ENCODE results near the gene GUCA1A.
A peak's percentile ranks its signal among the peaks of the same experiment; 100 is the strongest.

Gene GUCA1A

DNA sequence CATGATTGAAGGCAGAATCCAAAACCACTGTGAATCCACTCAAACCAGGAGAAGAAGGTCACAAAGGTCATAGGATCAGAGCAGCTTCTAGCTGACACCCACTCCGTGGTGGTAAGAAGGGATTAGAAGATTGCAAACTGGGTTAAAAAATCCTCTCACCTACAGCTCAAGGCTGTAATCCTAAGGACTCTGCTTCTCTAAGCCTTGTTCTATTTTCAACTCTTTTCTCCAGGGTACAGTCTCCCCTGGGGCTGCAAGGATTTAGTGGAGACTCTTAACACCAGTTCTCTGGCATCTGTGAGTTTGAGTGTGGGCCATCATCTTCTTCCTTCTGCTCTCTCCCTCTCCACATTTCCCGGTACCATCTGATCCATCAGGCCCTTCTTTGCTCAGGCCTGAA is at the start of gene GUCA1A:
TSS of gene GUCA1A (plus strand) at position 264 of the 400 bp plus-strand sequence. CDS start 250 bp downstream, outside the sequence.
- no peak for DNase-seq

DNA sequence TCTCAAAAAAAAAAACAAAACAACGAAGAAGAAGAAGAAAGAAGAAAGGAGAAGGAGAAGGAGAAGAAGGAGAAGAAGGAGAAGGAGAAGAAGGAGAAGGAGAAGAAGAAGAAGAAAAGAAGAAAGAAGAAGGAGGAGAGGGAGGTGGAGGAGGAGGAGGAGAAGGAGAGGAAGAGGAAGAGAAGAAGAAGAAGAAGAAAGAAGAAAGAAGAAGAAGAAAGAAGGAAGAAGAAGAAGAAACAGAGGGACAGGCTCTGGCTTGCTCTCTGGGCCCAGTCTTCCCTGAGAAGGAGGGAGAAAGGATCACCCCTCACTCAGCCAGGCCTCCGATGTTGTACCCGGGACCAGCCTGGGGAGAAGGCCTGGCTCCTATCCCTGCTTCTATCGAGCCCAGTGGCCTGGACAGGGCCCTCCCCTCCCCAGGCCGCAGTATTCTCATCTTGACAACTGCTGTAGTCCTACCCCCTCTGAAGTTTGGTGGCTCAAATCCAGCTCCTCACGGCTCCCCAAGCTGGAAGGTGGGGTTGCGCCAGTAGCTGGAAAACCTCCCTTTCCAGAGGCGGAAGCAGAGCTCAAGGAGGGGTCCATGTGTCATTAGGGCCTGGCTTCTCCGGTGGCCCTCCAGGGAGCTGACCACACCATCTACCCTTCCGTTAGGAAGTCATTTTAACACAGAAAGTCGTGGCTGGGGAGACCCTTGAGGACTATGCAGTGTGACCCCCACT is 49.6 kb upstream of the GUCA1A start:
- DNase-seq: no peak

DNA sequence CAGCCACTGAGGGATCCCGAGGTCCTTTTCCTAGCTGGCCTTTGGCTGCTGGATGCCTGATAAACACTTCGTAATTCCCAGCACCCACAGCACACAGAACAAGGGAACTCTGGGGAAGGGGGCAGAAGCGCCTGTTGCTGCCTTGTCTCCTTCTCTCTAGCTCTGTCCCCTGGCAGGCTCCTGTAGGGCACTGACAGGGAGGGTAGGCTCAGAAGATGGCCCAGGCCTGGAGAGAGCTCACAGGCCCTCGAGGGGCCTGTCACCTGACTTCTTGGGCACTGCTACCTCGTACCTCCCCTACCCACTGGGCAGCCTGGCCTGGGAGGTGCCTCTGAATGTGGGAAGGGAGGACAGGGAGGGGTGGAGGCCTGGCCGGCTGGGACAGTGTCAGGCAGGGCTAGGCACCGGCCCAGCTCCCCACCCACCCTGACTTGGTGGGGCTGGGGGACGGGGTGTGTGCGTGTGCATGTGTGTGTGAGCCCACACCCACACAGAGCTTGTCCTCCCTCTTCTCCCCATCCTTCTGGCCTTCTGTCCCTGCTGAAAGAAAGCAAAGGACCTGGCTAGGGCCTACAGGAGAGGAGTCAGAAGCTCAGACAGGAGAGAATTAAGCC is 48.8 kb upstream of the GUCA1A start:
- DNase-seq: no peak

DNA sequence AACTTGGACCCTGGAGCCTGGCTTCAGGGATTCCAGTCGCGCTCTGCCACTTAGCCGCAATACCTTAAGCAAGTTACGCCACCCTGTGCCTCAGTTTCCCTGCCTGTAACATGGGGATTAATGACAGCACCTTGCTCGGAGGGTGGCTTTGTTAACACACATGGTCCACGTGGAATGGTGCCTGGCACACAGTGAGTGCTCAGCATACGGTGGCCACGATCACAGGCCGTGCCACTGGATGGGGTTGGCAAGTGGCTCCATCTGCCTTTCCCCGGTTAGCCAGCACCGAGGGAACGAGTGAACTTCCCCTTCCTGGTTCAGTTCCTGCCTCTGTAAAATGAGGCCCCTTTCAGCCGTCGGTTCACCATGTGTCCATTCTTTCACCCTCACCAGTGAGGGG is 47.9 kb upstream of the GUCA1A start:
- no peak for DNase-seq

DNA sequence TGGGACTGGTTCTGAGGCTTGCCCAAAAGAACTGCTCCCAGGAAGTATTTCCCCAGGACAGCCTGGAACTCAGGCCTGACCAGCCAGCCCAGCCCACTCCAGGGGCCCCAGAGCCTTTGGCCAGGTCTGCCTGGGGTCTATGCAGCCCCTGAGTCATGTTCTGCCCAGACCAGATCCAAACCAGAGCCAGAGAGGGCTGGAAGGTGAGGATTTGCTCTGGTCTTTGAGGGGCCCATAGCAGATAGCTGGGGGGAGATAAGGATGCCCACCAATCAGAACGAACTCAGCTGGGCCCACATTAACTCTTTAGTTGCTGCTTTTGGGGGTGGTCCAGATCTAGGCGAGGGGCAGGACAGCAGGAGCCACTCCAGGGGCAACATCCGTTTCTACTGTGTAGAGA is 47.5 kb upstream of the GUCA1A start:
- no peak for DNase-seq

DNA sequence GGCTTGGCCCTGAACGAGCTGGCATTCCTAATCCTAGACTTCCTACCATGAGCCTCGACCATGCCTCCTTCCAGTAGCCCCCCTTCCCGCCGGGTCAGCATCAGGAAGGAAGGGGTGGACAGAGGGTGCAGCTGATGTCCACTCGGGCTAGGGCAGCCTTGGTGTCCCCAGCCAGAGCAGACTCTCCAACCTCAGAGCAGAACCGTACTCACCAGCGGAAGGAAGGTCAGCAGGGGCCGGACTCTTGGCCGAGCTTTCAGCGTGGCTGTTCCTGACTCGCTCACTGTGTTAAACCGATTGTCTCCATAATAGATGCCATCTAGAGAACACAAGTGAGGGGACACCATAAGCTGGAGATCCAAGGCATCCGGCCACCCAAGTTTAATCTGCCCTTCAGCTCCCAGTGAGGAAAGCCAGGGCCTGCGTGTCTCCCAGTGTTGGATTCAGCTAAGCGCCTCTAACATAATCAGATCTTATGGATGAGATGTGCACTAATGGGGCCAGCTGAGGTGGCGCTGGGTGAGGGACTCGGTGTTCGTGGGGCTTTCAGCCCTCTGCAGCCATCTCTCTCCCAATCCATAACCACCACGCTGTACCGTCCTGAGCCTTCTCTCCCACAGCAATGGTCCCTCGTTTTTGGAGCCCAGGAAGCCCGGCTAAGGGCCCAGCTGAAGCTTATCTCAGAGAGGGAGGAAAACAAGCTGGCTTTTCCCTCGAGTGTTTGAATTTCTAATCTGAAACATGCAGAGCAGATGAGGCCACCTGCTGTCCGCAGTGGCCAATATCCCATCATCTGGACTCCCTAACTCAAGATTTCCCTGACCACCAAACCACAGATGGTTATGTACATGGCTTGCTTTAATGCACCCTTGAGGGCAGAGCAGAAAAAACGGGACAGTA is 44.5 kb upstream of the GUCA1A start:
- DNase-seq: no peak

DNA sequence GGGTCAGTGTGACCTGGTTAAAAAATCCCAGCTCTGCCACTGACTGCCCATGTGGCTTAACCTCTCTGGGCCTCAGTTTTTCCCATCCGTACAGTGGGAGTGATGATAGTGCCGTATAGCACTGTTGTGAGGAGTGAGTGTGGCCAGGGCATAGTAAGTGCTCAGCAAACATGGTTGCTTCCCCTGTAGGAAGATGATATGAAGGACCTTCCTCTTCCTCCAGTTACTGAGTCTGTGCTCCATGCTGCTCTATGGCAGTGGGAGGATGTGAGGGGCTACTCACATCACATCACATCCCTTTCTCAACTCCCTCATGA is 43.8 kb upstream of the GUCA1A start:
- DNase-seq: no peak

DNA sequence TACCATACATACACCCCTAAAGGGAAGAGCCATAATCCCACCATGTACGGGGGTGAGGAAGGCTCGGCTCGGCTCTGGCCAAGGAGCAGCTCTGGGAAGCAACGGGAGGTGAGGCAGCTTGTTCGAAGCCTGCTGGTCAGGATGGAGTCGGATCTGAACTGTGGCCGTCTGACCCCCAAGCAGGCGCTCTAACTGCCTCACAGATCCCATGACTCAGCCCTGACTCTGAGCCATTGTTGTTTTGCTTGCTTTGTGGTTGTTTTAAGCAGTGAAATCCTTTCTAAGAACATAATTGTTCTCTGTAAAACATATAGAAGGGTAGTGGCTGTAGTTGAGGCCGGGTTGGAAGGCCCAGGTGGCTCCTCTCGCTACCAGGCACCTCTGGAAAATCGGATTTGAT is 41.6 kb upstream of the GUCA1A start:
- DNase-seq: no peak

DNA sequence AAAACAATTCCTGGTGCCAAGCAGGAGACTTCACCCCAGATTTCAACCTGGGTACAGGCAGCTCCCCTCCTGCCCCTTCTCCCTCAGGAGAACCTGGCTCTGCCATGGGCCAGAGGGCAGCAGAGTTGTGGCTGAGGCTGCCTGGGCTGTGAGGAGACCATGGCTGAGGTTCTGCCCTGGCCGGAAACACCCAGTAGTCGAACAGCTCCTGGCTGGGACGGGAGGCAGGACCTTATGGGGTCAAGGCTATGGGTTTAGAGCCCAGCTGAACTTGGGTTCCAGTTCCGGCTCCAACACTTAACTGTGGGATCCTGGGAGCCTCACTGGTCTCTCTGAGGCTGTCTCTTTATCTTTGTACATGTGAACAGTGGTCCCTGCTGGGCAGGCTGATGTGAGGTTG is 39.2 kb upstream of the GUCA1A start:
- no peak for DNase-seq

DNA sequence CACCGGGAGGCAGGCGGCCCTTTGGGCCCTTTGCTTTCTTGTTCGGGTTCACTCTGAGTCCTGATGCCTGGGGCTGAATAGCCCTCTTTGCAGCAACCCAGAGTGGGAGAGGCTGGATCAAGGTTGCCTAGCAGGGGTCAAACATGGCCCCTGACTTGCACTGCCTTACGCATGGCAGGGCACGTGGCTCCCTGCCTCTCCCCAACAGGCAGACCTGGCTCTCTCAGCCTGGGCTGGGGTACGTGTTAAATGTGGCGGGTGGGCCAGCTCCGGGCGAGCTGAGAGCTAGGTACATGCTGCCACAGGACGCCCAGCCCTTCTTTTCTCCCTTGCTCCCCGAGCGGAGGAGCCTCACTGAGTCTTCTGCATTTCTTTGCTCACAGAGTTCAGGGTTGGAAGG is 38.0 kb upstream of the GUCA1A start:
- no peak for DNase-seq

DNA sequence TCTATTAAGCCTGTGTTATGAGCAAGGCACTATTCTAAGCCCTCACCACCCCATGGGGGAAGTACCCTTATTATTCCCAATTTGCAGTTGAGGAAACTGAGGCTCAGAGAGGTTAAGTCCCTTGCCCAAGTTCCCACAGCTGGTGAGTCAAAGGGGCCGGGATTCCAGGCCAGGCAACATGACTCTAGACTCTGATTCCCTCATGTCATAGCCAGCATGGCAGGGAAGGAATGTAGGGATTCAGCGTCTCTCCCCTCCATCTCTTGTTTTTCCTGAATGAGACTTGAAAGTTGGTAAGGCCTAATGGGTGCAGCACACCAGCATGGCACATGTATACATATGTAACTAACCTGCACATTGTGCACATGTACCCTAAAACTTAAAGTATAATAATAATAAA is 37.4 kb upstream of the GUCA1A start:
- no peak for DNase-seq

DNA sequence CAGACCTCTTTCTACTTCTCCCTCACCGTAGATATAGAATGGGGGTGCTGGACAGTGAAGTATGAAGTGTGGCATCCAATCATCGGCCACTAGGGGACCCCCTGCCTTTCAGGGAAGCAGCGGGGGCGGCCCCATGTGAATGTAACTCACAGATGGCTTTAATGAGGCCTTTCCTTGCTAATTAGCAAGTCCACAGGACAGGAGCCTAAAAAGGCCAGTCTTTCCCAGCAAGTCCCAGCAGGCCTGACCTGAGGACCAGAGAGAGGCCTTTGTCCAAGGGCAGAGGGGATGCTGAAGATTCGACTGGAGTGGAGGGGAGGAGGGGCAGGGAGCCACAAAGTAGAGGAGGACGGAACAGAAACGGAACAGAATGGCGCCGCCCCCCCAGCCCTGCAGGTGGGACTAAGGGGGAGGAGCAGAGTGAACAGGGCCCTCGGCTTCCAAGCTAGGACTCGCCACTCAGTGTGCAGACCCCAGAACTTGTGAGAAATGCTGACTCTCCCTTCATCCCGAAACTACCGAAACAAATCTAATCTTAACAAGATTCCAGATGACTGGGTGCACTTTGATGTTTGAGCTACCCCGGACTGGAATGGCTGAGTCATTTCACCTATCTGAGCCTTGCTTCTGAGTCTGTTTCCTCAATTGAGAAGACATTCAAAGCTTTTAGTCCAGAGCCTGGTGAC is 36.5 kb upstream of the GUCA1A start:
- DNase-seq: peak; percentile 29

DNA sequence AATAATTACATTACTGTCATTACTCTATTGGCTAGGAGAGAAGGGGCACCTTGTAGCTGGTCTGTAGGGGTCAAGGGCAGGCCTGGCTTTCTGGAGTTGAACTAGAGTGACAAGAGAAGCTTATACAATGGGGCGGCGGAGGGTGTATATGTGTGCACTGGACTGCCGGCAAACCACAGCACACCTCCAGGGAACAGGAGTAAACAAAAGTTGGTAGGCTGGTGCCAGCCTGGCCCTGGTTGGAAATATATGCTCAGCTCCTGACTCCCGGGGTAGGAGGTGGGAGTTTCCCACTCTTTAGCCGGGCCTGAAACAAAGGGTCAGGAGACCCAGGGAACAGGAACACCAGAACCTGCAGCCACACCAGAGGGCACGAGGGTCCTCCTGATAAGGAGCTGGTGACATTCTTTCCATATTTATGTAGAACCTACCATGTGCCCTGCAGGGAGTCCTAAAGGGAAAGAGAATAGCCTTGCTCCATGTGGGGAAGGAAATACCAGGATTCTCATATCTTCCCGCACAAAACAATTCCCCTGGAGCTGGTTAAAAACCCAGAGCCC is 35.9 kb upstream of the GUCA1A start:
- DNase-seq: no peak

DNA sequence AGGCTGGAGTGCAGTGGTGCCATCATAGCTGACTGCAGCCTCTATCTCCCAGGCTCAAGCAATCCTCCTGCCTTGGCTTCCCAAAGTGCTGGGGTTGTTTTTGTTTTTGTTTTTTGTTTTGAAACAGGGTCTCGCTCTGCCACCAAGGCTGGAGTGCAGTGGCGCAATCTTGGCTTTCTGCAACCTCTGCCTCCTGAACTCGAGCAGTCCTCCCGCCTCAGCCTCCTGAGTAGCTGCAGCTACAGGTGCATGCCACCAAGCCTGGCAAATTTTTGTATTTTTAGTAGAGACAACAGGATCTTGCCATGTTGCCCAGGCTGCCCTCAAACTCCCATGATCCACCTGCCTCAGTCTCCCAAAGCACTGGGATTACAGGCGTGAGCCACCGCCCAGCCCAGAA is 35.0 kb upstream of the GUCA1A start:
- DNase-seq: no peak

DNA sequence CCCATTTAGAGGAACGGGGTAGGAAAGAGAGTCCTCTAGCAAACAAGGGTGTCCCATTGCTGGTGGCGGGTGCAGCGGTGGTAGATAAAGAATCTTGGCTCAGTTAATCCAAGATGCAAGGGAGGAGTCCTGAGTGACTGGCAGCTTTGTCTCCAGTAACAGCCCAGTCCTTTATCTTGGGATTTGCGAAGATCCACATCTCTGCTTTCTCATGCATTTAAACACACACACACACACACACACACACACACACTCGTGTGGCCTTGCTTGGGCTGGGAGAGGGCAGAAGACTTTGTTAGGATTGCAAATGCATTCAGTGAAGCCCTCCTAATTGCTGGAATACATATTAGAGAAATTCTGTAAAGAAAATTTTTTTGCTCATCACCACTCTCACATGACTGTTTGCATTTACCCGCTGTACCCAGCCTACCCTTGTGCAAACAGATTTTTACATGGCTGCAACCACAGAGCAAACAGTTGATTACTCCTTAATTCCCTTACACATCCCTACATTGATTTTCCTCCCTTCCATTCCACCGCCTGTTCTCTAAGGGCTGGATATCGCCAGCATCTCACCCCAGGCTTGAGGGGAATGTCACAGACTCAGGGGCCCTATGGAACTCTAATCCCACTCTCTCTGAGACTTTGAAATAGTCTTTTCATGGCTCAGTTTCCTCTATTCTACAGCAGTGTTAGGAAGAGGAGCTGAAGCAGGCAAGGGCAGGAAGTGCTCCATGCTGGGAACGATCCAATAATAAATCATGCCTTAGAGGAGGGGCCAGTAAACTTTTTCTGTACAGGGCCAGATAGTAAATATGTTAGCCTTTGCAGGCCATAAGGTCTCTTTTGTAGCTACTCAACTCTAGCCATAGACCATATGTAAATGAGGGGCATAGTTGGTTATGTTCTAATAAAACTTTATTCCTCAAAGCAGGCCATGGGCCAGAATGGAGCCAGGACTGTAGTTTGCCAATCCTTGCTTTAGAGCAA is 34.2 kb upstream of the GUCA1A start:
- DNase-seq: no peak

DNA sequence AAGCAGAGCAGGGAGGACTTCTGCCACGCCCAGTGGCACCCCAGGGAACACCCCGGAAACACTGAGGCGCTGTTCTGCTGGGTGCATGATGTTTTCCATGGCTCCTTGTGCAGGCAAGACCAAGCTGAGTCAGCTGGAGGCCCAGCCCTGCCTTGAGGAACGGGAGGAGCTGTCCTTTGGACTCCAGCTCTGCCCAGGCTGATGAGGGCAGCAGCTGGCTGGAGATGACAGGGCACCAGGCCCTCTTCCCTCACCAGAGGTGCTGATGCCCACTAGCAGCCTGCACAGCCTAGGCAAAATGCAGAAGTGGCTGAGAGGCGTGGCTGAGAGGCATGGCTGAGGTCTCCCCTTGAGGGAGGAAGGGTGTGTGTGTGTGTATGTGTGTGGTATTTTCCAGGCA is 33.1 kb upstream of the GUCA1A start:
- peak; percentile 73 for DNase-seq

DNA sequence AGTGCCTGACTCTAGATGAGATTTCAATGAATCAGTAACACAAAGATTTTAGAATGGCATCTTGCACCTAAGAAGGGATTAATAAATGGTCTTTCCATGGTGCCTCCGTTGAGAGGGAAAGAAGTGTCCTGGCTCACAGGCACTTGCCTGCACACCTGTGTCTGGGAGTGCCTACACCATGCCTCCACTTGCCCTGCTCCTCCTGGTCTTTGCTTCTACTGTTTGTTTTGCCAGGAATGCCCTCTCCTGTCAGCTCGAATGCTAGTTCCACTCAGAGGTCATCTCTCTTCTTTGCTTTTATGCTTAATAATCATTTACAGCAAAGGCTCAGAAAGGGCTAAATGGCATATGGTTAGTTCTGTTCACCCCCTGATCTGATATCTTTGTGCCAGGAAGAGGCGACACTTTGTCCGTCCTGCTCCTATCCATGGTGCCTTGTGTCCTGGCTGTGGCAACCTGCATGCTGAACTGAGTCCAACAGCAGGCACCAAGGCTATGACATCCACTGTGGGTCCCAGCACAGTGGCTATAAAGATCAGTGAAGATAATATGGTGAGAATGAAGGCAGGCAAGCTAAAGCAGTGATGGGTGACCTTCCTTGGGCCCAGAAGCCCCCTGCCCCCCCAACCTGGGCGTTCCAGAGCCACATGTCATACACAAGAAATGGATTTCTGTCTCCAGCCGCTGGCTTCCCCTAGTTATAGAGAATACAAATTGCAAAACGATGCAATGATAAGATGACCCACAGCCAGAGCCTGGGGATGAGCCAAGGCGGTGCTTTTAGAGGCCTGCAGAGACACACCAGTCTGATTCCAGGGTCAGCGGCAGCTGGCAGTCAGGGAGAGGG is 32.2 kb upstream of the GUCA1A start:
- DNase-seq: no peak

DNA sequence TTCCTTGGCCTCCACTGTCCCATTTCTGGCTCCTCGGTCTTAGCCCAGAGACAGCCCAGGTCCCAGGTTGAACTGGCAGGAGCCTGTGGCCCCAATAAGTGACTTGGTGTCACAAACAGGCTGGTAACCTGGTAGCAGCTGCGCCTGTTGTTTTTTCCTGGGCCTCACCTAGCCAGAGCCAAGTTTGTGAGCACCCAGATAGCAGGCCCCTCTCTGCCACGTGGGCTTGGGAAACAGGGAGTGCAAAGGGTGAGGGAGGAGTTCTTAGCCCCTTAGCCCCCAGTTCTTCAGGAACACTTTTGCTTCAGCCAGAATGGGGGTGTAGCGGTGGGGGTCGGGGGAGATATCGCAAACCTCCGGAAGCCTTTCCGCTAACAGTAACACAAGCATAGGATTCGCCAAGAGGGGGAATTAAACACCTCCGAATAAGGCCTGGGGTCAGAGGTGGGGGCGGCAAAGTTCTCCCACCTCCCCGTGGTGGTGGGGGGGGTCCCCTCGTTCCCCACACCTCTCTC is 31.5 kb upstream of the GUCA1A start:
- no peak for DNase-seq

DNA sequence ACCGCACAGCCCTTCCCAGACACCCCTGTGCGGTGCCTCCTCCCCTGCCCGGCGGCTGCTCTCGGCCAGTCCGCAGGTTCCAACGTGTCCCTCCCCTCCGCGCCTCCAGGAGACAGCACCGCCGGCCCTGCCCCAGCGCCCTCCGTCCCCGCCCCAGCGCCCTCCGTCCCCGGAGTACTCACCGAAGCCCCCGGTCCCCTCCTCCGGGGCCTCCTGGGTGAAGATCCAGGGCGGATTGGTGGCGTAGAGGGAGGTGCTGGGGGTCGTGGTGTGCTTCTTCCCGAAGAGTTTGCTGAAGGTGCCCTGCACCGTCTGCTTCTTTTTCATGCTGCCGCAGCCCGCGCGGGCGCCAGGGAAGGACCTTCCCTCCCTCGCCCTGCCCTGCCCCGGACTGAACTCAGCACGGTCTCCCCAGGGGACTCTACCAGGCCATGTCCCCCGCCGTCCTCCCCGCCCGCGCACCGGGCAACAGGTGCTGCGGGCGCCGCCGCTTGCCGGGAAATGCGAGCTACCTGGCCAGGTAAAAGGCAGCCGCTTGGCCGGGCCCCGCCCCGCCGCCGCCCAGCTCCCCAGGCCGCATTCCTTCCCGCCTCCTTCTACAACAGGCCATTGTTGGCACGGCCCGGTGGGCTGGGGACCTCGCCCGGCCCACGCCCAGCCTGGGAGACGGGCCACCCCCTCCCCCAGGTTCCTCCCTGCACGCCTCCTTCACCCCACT is 30.9 kb upstream of the GUCA1A start, which contains the start of gene C6orf132:
TSS of gene C6orf132 (minus strand) at position 503 of the 718 bp plus-strand sequence. CDS start at position 327, 176 bp downstream.
- peak; percentile 7 for DNase-seq

DNA sequence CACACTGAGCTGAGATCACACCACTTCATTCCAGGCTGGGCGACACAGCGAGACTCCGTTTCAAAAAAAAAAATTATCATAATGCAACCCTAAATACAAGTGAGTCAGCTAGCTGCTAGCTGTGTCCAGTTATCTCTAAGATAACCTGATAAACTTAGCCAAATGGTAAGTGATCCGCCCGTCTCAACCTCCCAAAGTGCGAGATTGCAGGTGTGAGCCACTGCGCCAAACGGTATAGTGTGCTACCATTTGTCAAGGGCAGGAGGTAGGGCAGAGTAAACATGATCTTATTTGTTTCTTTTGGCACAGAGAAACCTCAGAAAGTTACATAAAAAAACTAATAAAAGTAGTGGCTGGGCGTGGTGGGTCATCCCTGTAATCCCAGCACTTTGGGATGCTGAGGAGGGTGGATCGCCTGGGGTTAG is 26.0 kb upstream of the GUCA1A start:
- DNase-seq: no peak

All from suppressor macrophage treated with lipopolysaccharide for 4 hours (primary cell).